HG03103 (cell line): Measurements from ENCODE around the gene RBM34.
"Not testable (repeated sequence)": the region's sequence is repeated elsewhere in the genome, so short reads cannot be mapped to it uniquely, and the experiment has no call there.

Experiments used
- ATAC-seq: cut with Tn5 transposase; IDR thresholded peaks from one replicate; pipeline ENCODE4 v1.9.1; 2021; ENCODE audit warnings: low read depth; ENCODE audit not compliant: unreplicated experiment

Gene RBM34, protein sequence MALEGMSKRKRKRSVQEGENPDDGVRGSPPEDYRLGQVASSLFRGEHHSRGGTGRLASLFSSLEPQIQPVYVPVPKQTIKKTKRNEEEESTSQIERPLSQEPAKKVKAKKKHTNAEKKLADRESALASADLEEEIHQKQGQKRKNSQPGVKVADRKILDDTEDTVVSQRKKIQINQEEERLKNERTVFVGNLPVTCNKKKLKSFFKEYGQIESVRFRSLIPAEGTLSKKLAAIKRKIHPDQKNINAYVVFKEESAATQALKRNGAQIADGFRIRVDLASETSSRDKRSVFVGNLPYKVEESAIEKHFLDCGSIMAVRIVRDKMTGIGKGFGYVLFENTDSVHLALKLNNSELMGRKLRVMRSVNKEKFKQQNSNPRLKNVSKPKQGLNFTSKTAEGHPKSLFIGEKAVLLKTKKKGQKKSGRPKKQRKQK

DNA sequence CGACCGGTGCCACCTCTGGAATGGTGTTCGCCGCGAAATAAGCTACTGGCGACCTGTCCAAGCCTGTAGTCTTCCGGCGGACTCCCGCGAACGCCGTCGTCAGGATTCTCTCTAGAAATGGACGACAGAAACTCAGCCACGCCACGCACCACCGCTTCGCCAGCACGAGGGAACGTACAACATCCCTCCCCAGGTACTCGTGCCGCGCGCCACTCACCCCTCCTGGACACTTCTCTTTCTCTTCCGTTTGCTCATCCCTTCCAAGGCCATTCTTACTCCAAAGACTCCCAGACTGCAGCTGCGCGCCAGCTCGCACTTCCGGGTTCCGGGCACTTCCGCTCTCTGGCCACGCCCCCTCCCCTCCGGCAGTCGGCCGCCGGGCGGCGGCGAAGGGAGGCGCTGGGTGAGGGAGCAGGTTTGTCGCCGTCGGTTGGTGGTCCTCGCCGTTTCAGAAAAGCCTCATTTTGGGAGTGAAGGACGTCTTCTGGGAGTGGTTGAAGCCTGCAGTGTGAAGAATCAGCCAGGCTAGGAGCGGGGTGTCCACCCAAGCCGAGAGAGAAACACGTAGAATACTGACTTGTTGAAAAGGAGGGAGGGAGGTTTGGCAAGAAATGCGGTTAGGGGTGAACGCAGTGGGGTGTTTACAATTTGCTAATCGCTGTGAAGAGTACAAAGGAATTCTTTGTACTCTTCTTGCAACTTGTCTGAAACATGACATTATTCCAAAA, at the start of gene RBM34:
Gene RBM34 (minus strand): TSS at position 294 of the 728 bp plus-strand sequence. CDS start 24 bp downstream, at position 270.
- peak; percentile 92 for ATAC-seq

DNA sequence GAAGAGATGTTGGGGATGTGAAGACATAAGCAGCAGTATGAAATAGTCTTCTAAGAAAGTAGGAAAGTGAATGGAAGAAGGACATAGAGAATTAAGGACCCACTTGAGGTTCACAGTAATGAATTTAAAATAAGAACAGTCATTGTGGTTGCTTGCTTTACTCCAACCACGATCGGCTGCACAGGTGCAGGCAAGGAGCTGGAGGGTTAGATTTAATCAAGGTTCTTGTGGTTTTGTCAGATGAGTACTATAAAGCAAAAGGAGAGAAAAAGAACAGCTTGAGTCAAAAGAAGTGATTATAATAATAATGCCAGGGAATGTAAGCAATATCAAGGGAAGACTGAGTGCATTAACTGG, 46.1 kb upstream of the RBM34 start:
- ATAC-seq: no peak

GRCh38 chr1:235206533-235207208, 45.6 kb upstream of the RBM34 start:
- no peak for ATAC-seq

DNA sequence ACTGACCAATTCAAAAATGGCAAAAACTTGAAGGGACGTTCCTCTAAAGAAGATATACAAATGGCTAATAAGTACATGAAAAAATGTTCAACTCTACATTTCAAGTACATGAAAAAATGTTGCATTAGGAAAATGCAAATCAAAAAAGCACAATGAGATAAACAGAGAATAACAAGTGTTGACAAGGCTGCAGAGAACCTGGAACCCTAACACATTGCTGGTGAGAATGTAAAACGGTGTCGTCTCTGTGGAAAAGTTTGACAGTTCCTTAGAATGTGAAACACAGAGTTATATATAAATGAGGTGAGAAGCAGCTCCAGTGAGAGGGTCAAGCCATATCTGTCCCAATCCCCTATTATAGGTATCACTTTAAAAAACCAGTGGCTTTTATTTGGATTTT, 44.6 kb upstream of the RBM34 start:
- ATAC-seq: no peak

DNA sequence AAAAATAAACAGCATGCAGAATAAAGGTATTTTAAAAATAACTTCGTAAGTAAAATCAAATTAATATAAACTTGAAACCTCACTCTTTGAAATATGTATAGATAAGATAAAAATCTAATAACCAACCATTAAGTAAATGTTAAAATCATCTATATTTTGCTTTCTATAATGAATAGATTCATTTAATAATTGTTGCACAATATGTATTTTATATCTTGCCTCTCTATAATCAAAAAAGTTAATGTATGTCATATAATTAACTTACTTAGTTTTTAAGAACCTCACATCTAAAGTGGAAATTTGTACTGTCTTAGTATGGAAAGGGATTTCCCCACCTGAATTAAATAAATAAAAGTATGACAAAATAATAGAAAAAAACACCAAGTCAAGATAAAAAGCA, 42.4 kb upstream of the RBM34 start:
- ATAC-seq: no peak

DNA sequence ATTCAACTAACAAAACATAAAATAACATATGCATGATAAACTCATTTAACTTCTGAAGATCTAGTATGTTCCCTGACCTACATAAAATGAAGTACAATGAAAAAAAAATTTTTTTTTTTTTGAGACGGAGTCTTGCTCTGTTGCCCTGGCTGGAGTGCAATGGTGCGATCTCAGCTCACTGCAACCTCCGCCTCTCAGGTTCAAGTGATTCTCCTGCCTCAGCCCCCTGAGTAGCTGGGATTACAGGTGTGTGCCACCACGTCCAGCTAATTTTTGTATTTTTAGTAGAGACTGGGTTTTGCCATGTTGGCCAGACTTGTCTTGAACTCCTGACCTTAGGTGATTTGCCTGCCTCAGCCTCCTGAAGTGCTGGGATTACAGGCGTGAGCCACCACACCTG, 41.4 kb upstream of the RBM34 start:
- ATAC-seq: not testable (repeated sequence)

GRCh38 chr1:235199441-235199840, 38.4 kb upstream of the RBM34 start:
- ATAC-seq: no peak

DNA sequence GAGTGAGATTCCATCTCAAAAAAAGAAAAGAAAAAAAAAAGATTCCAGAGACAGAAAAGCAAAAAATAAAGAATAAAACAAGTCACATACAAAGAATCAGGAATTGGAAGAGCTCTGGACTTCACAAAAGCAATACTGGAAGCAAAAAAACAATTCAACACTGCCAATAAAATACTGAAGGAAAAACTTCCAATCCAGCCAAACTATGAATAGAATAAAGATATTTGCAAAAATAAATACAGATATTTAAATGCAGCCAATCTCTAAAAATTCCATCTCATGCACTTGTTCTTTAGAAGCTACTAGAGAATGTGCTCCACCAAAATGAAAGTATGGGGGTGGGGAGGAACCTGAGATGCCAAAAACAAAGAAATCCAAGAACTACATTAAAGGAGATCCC, 29.4 kb upstream of the RBM34 start:
- no peak for ATAC-seq

DNA sequence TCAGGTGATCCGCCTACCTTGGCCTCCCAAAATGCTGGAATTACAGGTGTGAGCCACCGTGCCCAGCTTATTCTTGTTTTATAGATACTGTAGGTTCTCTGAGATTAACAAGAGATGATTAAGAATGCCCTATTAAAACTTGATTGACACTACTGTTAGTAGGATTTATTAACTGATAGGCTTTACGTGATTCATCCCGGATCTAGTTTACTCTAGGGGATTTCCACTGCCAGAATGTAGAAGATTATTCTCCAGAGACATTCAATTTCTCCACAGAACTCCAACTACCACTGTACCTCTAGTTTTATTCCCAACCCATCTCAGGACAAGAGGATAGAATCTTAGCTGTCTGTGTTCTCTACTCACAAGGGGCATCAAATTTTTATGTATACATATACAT, 26.3 kb upstream of the RBM34 start:
- no peak for ATAC-seq

- no peak for ATAC-seq
Observed at GRCh38 chr1:235181561-235182245, 20.7 kb upstream of the RBM34 start.

- no peak for ATAC-seq
Observed at GRCh38 chr1:235180916-235181460, 19.9 kb upstream of the RBM34 start.

DNA sequence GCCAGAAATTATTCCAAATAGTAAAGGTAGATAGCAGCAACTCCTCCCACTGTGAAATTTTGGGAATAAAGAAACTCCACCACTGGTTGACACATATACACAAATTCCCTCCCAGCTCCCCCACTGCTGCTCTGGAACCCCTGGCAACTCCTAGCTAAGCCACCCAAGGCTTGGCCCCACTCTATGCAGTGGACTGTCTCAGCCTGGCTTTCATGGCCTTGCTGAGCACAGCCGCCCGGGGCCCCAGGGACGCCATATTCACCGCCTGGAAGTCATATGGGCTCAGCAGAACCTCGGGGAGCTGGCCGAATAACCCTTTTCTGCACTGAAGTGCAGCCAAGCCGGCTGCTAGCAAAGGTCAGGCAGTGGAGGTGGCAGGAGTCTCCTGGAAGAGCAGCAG, 15.4 kb upstream of the RBM34 start:
- no peak for ATAC-seq

GRCh38 chr1:235169986-235170385, 8.9 kb upstream of the RBM34 start:
- ATAC-seq: no peak

DNA sequence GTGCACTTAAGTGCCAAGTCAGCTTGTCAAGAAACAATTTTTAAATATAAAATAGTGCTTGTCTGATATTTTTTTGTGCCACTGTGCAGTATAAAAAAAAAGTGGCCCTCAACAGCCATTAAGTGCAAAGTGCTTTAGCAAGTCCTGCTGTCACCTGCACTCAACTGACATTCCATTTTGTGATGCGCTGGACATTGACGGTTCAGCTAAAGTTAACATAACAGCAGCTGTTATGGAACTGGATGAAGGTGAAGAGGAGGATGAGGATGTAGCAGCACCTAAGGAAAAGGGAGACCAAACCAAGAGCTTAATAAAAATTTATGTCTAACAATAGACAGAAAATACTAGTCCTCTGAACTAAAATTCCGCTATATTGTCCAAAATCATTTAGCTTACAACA, 7.3 kb upstream of the RBM34 start:
- ATAC-seq: no peak

- no peak for ATAC-seq
Observed at GRCh38 chr1:235161685-235162327, 756 bp upstream of the RBM34 start.

DNA sequence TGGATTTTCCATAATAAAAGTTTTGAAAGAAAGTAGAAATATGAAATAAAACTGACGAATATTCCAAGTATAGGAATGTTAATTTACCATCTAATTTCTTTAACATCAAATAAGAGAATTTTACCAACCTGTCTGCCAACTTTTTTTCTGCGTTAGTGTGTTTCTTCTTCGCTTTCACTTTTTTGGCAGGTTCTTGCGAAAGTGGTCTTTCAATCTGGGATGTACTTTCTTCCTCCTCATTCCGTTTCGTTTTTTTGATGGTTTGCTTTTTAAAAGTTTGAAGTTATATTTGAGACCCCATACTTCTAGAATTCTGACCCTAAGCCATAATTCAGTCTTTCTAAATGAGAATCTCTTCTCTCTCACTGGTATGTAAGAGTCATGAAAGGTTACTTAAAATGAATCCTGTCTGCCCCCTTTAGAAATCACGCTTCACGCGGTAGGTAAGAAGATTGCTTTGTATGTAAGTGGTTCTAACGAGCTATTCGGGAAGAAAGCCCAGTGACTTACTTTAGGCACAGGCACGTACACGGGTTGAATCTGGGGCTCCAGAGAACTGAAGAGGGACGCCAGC, 580 bp downstream of the RBM34 start:
- ATAC-seq: peak; percentile 23

DNA sequence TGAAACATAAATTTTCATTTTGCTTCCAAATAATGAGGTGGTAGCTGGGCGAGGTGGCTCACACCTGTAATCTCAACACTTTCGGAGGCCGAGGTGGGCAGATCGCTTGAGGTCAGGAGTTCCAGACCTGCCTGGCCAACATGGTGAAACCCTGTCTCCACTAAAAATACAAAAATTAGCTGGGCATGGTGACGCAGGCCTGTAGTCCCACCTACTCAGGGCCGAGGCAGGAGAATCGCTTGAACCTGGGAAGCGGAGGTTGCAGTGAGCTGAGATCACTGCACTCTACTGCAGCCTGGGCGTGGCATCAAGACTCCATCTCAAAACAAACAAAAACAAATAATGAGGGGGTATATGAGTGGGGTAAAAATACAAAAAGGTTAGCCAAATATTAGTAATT, 1.1 kb downstream of the RBM34 start:
- ATAC-seq: not testable (repeated sequence)

DNA sequence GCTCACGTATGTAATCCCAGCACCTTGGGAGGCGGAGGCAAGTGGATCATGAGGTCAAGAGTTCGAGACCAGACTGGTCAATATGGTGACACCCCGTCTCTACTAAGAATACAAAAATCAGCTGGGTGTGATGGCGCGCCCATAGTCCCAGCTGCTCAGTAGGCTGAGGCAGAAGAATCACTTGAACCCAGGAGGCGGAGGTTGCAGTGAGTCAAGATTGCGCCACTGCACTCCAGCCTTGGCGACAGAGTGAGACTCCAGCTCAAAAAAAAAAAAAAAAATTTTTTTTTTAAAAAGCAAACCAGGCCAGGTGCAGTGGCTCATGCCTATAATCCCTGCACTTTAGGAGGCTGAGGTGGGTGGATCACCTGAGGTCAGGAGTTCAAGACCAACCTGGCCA, 1.8 kb downstream of the RBM34 start:
- ATAC-seq: not testable (repeated sequence)

GRCh38 chr1:235158680-235159079, 2.4 kb downstream of the RBM34 start:
- no peak for ATAC-seq

GRCh38 chr1:235157150-235157549, 3.9 kb downstream of the RBM34 start:
- no peak for ATAC-seq
